Activated CD8-positive, alpha-beta memory T cell treated with anti-CD3 and anti-CD28 coated beads, Interleukin-2, amount 50 U/mL, for 48 hours (primary cell): ENCODE results near the gene RSPH1.

Experiments
- DNase-seq: peaks from one replicate; pipeline ENCODE4 v3.0.0-alpha.2; 2020

The RSPH1 gene

GRCh38 chr21:42530167-42530518 lies 34.1 kb upstream of the RSPH1 start:
- DNase-seq = peak; percentile 50

- peak; percentile 67 for DNase-seq
These were observed 31.6 kb upstream of the RSPH1 start for GRCh38 chr21:42527489-42528158.

DNA sequence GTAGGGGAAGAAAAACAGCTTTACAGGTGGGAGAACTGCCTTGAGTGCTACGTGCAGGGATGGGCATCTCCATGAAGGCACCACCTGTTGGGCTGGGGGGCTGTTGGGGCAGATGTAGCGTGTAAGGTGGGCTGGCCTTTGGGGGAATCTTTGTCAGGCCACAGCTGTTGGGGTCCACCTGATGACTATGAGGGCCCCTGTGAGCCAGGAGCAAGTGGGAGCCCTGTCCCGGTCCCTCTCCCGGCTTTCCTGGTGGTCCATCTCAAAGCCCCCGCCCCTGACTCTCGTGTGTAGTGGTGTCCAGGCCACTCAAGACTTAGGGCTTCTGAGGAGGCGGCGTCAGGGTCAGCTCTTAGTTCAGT lies 31.1 kb upstream of the RSPH1 start:
- no peak for DNase-seq

DNA sequence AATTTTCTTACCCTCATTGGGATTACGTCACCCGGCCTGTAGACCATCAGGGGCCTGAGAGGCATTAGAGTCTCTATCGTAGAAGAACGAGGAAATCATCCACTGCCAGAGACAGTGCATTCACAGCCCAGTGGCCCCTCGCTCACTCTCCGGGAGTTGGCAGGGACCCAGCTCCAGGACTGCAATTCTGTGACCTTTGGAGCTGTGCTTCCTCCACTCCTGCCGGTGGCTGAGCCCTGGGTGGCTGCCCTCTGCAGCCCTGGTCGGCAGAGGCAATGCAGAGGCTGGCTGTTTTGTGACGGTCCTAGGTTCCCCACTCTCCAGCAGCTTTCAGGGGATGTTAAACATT lies 30.3 kb upstream of the RSPH1 start:
- peak; percentile 43 for DNase-seq

- no peak for DNase-seq
These were observed 29.8 kb upstream of the RSPH1 start for GRCh38 chr21:42525676-42526378.

GRCh38 chr21:42525029-42525581 lies 29.1 kb upstream of the RSPH1 start:
- DNase-seq = no peak

GRCh38 chr21:42524341-42525028 lies 28.5 kb upstream of the RSPH1 start:
- DNase-seq = no peak

GRCh38 chr21:42523941-42524340 lies 27.9 kb upstream of the RSPH1 start:
- no peak for DNase-seq

DNA sequence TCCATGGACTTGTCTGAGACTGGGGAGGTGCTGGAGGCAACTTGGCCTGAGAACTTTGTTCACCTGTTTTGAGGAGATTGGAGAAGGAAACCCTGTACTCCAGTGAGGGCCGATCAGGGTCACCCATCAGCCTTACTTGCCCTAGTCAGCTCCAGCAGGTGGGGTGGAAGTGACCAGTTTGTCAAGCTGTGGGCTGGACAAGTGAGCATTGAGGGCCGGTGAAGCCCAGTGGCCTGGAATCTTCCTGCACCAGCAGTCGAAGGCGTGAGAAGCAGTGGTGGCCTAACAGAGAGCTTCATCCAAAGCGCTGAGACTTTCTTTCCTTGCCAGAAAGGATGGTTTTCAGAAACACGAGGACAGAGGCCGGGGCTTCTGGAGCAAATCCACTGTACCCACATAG lies 27.2 kb upstream of the RSPH1 start:
- DNase-seq = no peak

- no peak for DNase-seq
These were observed 26.7 kb upstream of the RSPH1 start for GRCh38 chr21:42522771-42523170.

GRCh38 chr21:42522271-42522670 lies 26.2 kb upstream of the RSPH1 start:
- DNase-seq = no peak

- no peak for DNase-seq
These were observed 25.8 kb upstream of the RSPH1 start for GRCh38 chr21:42521805-42522204.

DNA sequence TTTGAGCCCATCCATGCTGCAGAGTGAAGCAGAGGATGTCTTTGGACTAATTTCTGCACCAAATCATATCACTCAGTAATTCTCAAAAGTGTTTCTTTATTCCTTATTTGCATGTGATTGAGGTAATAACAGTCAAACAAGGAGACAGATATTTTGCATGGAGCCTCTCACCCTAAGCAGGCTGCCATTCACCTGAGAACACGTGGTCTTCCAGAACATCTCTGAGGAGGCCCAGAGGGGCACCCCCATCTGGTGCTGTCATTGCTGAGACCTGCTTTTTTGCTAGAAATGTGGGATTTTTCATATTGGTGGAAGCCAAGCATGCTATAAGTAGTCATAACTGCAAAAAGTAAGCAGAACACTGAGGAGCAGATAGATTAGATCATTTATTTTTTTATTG lies 25.4 kb upstream of the RSPH1 start:
- no peak for DNase-seq

GRCh38 chr21:42520628-42521253 lies 24.7 kb upstream of the RSPH1 start:
- no peak for DNase-seq

DNA sequence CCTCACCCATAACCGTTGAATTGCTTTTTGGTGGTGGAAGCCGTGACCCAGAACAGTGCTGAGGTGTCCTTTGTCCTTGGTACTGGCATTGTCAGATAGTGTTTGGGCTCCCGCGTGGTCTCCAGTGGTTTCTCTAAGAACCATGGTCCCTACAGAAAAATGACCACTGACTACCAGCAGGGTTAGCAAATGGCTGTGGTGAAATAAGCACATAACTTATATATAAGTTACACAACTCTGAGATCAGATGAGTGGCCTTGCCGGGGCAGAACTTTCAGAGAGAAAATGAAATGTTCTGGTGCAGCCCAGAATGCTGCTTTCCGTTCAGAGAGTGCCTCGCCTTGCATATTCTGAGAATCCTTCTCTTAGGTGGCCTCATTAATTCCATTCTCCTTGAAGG lies 22.6 kb upstream of the RSPH1 start:
- DNase-seq = no peak

DNA sequence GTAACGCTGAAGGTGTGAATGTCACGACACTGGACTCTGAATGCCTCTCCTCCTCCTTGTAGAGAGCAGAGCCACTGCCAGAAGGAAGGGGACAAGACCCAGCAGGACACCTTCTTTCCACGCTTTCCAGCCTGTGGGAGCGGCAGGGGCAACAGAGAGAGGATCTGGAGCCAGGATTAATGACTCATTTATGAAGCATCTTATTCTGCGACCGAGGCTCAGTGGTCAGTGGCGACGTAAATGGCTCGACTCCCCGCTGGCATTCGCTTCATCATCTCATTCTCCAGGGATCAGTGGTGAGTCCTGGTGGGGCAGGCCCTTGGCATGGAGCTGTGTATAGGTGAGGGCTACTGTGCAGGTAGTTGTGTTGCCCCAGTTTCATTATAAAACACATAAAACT lies 22.2 kb upstream of the RSPH1 start:
- no peak for DNase-seq

GRCh38 chr21:42515708-42516502 lies 19.9 kb upstream of the RSPH1 start:
- peak; percentile 37 for DNase-seq

DNA sequence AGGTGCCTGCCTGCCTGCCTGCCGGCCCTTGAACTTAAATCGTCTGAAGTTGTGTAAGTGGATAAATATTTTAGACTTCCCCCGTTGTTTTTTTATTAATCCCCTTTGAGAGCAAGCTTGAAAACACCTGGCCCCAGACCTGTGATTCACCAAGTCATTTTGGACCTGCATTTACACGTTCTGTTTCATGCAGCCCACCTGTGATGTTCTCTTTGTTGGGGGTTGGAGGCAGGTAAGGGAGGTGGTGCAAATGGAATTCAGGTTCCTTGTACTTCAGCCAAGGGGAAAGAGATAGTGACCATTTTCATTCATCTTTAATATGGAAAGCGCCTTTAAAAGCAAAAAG lies 18.8 kb upstream of the RSPH1 start:
- no peak for DNase-seq

GRCh38 chr21:42513985-42514882 lies 18.2 kb upstream of the RSPH1 start:
- DNase-seq = peak; percentile 82

- DNase-seq = peak; percentile 67
These were observed 17.3 kb upstream of the RSPH1 start, which contains the start of gene SLC37A1 for GRCh38 chr21:42513151-42513984. SLC37A1 (plus strand) TSS chr21:42513852; CDS start chr21:42518455, 4,603 bp downstream.
